IMR-90 (cell line): ENCODE results near the gene TFDP2. TPM values are rescaled to one million over a fixed set of nuclear protein-coding genes. Genes with fewer than 3 reads are reported as not detected.

Experiments
- ATAC-seq: fragments of 200-7000 bp; cut with Tn5 transposase; 2 replicates; pipeline ENCODE4 v1.9.1; 2020; ENCODE audit warnings: low read depth, mild to moderate bottlenecking, moderate library complexity
- BruUV-seq: library from RNA; stranded (reverse); fragments of 400-500 nt; replicated peaks from 2 replicates; lab custom pipeline; 2021; lab: Mats Ljungman, UMichigan
- CTCF ChIA-PET: fragments of 300-600 bp; formaldehyde crosslinking; extraction: SDS; loops from one replicate; lab custom pipeline; 2021; ENCODE audit warnings: antibody characterized with exemption; lab: Yijun Ruan, JAX
- POLR2A ChIA-PET: fragments of 300-600 bp; sonication (Branson Sonifier 250); formaldehyde crosslinking; loops from one replicate; lab custom pipeline; 2022; ENCODE audit warnings: antibody characterized with exemption; ENCODE audit not compliant: unreplicated experiment; lab: Charles Lee
- DNase-seq: peaks from one replicate; pipeline ENCODE4 v3.0.0; 2013
- H2AFZ ChIP-seq: replicated peaks from 2 replicates; pipeline ENCODE3; 2013; ENCODE audit warnings: low read length, mild to moderate bottlenecking; ENCODE audit not compliant: poor library complexity
- H2AK5ac ChIP-seq: 2 replicates; pipeline ENCODE4 v1.6.1; 2013; ENCODE audit warnings: low read depth, low read length, inconsistent platforms
- H2AK9ac ChIP-seq: replicated peaks from 2 replicates; pipeline ENCODE3; 2013; ENCODE audit warnings: mild to moderate bottlenecking, low read depth, low read length, moderate library complexity; ENCODE audit not compliant: poor library complexity
- H2BK120ac ChIP-seq: 2 replicates; pipeline ENCODE4 v1.6.1; 2013; ENCODE audit warnings: low read depth, low read length, inconsistent platforms
- H2BK15ac ChIP-seq: 3 replicates; pipeline ENCODE4 v1.6.1; 2013; ENCODE audit warnings: low read depth, low read length, inconsistent platforms
- H2BK20ac ChIP-seq: 2 replicates; pipeline ENCODE4 v1.6.1; 2013; ENCODE audit warnings: low read depth, mild to moderate bottlenecking, inconsistent platforms, low read length, moderate library complexity
- H2BK5ac ChIP-seq: 2 replicates; pipeline ENCODE4 v1.6.1; 2013; ENCODE audit warnings: mild to moderate bottlenecking, low read depth, low read length, inconsistent platforms; ENCODE audit not compliant: poor library complexity, severe bottlenecking
- H3K14ac ChIP-seq: replicated peaks from 2 replicates; pipeline ENCODE4 v1.6.1; 2013; ENCODE audit warnings: low read depth, low read length, inconsistent platforms
- H3K18ac ChIP-seq: 2 replicates; pipeline ENCODE4 v1.6.1; 2013; ENCODE audit warnings: low read depth, low read length, control low read depth
- H3K23ac ChIP-seq: 2 replicates; pipeline ENCODE4 v1.6.1; 2013; ENCODE audit warnings: low read depth, low read length, inconsistent platforms
- H3K27ac ChIP-seq: 2 replicates; pipeline ENCODE4 v1.5.1; 2013; ENCODE audit warnings: mild to moderate bottlenecking, control low read depth, low read length; ENCODE audit not compliant: insufficient read depth
- H3K27me3 ChIP-seq: 2 replicates; pipeline ENCODE4 v1.6.1; 2013; ENCODE audit warnings: low read length; ENCODE audit not compliant: control insufficient read depth, insufficient read depth
- H3K36me3 ChIP-seq: 2 replicates; pipeline ENCODE4 v1.6.1; 2013; ENCODE audit warnings: low read length, mixed read lengths; ENCODE audit not compliant: control insufficient read depth, insufficient read depth
- H3K4ac ChIP-seq: 2 replicates; pipeline ENCODE4 v1.6.1; 2013; ENCODE audit warnings: low read depth, low read length, inconsistent platforms
- H3K4me1 ChIP-seq: 2 replicates; pipeline ENCODE4 v1.6.1; 2013; ENCODE audit warnings: low read length, mixed read lengths; ENCODE audit not compliant: control insufficient read depth, insufficient read depth
- H3K4me2 ChIP-seq: 2 replicates; pipeline ENCODE4 v1.6.1; 2013; ENCODE audit warnings: low read depth, mild to moderate bottlenecking, control low read depth, low read length, moderate library complexity
- H3K4me3 ChIP-seq: 2 replicates; pipeline ENCODE4 v1.5.1; 2013; ENCODE audit warnings: low read depth, mild to moderate bottlenecking, control low read depth, low read length, moderate library complexity; ENCODE audit not compliant: insufficient read depth
- H3K56ac ChIP-seq: 2 replicates; pipeline ENCODE4 v1.6.1; 2013; ENCODE audit warnings: low read length, inconsistent platforms; ENCODE audit not compliant: insufficient read depth; ENCODE audit errors: extremely low read depth
- H3K79me1 ChIP-seq, 2 experiments: 2 replicates each; pipeline ENCODE4 v1.6.1; 2013; ENCODE audit warnings: low read length in 2 of 2, inconsistent platforms in 1 of 2, low read depth in 1 of 2
- H3K9ac ChIP-seq: 2 replicates; pipeline ENCODE4 v1.6.1; 2013; ENCODE audit warnings: low read depth, low read length, control low read depth
- H3K9me1 ChIP-seq: 2 replicates; pipeline ENCODE4 v1.6.1; 2013; ENCODE audit warnings: low read length, inconsistent platforms; ENCODE audit not compliant: insufficient read depth
- H3K9me3 ChIP-seq: 2 replicates; pipeline ENCODE4 v1.6.1; 2013; ENCODE audit warnings: low read length; ENCODE audit not compliant: control insufficient read depth, insufficient read depth
- H4K20me1 ChIP-seq: 2 replicates; pipeline ENCODE4 v1.6.1; 2013; ENCODE audit warnings: low read length, inconsistent platforms; ENCODE audit not compliant: insufficient read depth
- H4K5ac ChIP-seq: 2 replicates; pipeline ENCODE4 v1.6.1; 2013; ENCODE audit warnings: mild to moderate bottlenecking, low read depth, low read length, control low read depth
- H4K8ac ChIP-seq, 2 experiments: 2 replicates each; pipeline ENCODE4 v1.6.1; 2013; ENCODE audit warnings: low read depth in 2 of 2, low read length in 2 of 2, control low read depth in 1 of 2, inconsistent platforms in 1 of 2
- H4K91ac ChIP-seq: 2 replicates; pipeline ENCODE4 v1.6.1; 2013; ENCODE audit warnings: low read depth, low read length, inconsistent platforms; ENCODE audit not compliant: insufficient read depth
- BHLHE40 ChIP-seq: fragments of 150-350 bp; IDR thresholded peaks from 2 replicates; pipeline ENCODE4 v1.6.1; 2016; ENCODE audit warnings: mild to moderate bottlenecking, low read depth, low read length
- FOS ChIP-seq: fragments of 150-350 bp; IDR thresholded peaks from 2 replicates; pipeline ENCODE4 v1.6.1; 2016; ENCODE audit warnings: low read depth, low read length
- MAFK ChIP-seq: IDR thresholded peaks from 2 replicates; pipeline ENCODE4 v1.6.1; 2012; ENCODE audit warnings: low read depth, low read length, improper control_type of control experiment
- MAZ ChIP-seq: IDR thresholded peaks from 2 replicates; pipeline ENCODE4 v1.6.1; 2012; ENCODE audit warnings: low read depth, mild to moderate bottlenecking, low read length, improper control_type of control experiment, moderate library complexity, borderline replicate concordance
- NFE2L2 ChIP-seq: fragments of 150-350 bp; IDR thresholded peaks from 2 replicates; pipeline ENCODE4 v1.6.1; 2016; ENCODE audit warnings: low read depth, mild to moderate bottlenecking, low read length
- POLR2A ChIP-seq: IDR thresholded peaks from 2 replicates; pipeline ENCODE4 v1.6.1; 2012; ENCODE audit warnings: mild to moderate bottlenecking, low read depth, low read length
- RAD21 ChIP-seq: IDR thresholded peaks from 2 replicates; pipeline ENCODE4 v1.6.1; 2012; ENCODE audit warnings: low read length, improper control_type of control experiment
- RCOR1 ChIP-seq: IDR thresholded peaks from 2 replicates; pipeline ENCODE4 v1.6.1; 2012; ENCODE audit warnings: mild to moderate bottlenecking, low read length, improper control_type of control experiment; ENCODE audit not compliant: insufficient replicate concordance
- RFX5 ChIP-seq: IDR thresholded peaks from 2 replicates; pipeline ENCODE4 v1.8.0; 2012; ENCODE audit warnings: low read depth, mild to moderate bottlenecking, low read length, moderate library complexity
- USF2 ChIP-seq: fragments of 150-350 bp; IDR thresholded peaks from 2 replicates; pipeline ENCODE4 v1.6.1; 2017; ENCODE audit warnings: mild to moderate bottlenecking, antibody characterized with exemption, low read length, low read depth
- WGBS, 2 experiments: methylation state at CpG; one replicate each; pipeline versions ENCODE4 v1.1.5 to v1.1.7; 2013; ENCODE audit warnings: missing lambda C conversion rate in 2 of 2; ENCODE audit not compliant: insufficient read length in 1 of 2; ENCODE audit errors: extremely low coverage in 2 of 2; 5-methylcytosine and 5-hydroxymethylcytosine counted together
- dilution Hi-C: fragments of 300-500 bp; cut with HindIII; formaldehyde crosslinking; loops from one replicate; pipeline ENCODE4 v1.14.3; 2018; ENCODE audit warnings: low sequenced_read_pairs; ENCODE audit not compliant: unreplicated experiment
- in situ Hi-C: fragments of 300-500 bp; cut with MboI; formaldehyde crosslinking; loops from 3 replicates; pipeline ENCODE4 v1.14.3; 2019; ENCODE audit warnings: low sequenced_read_pairs, inconsistent platforms, mixed read lengths
- intact Hi-C: fragments of 100-400 bp; cut with micrococcal nuclease; formaldehyde crosslinking; loops from 2 replicates; pipeline ENCODE4 v1.10.0; 2022
- polyA plus RNA-seq, 3 experiments: library from polyadenylated mRNA; depleted of rRNA; stranded (reverse); fragments of >200 nt; gene quantifications; 2 replicates each; pipeline ENCODE4 v1.2.3, GENCODE V29; 2012; ENCODE audit warnings: low replicate concordance in 1 of 3
- total RNA-seq: library from RNA; depleted of rRNA; stranded (reverse); fragments of >200 nt; gene quantifications from 2 replicates; pipeline ENCODE4 v1.2.3, GENCODE V29; 2012

The TFDP2 gene
- total and polyA plus RNA-seq, 2 of the 4 experiments (the other 2 are of a cell fraction) = 10.7 to 23.7 TPM

DNA sequence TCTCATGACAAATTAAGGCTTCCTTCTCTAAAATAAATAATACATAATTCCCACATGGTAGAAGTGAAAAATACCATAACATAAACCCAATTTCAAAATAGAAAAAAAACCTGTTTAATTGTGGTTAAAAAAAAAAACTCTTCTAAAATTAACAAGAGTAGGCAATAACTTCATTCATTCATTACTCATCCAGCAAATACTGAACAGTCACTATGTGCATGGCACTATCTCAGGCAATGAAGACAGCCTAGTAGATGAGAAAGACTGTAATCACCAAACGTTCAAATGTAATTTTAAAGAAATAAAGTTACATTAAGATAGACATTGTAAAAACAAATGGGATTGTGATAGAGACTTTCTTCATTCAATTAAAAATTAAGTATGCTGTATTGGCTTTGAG is 43.4 kb downstream of the TFDP2 start:
- no peak overlapping the region for H3K23ac ChIP-seq
- no peak overlapping the region for H2BK20ac ChIP-seq
- no peaks in the 10 kb centered on the region for H3K9me1 ChIP-seq
- H3K18ac ChIP-seq = no peak overlapping the region
- no peaks in the 10 kb centered on the region for H3K27me3 ChIP-seq
- H3K56ac ChIP-seq = no peak overlapping the region
- no peak overlapping the region for H3K9ac ChIP-seq
- H2BK15ac ChIP-seq = no peak overlapping the region
- no peak overlapping the region for H2AK9ac ChIP-seq
- no CpG with 5 or more reads among the region's 1 CpG for WGBS, 2 experiments
- H3K27ac ChIP-seq = no peak overlapping the region
- no TSS peak for BruUV-seq
- H2AFZ ChIP-seq = no peak overlapping the region
- dilution Hi-C loops (no loop called here), in situ Hi-C loops (no loop called here), intact Hi-C loops (no loop called here)
- DNase-seq = no peak
- H3K4ac ChIP-seq = no peak overlapping the region
- no peak overlapping the region for H4K91ac ChIP-seq
- no peak overlapping the region for H2BK120ac ChIP-seq
- H3K4me3 ChIP-seq = no peak overlapping the region
- no peaks in the 10 kb centered on the region for H3K36me3 ChIP-seq
- H3K79me1 ChIP-seq = peaks cover 0 to 3% of the 10 kb centered on the region in 2 experiments; a peak in 1 of 4 replicates
- no peak overlapping the region for H4K8ac ChIP-seq
- H4K20me1 ChIP-seq = no peaks in the 10 kb centered on the region
- no peak overlapping the region for H2BK5ac ChIP-seq
- CTCF ChIA-PET = no interaction called here
- H4K5ac ChIP-seq = no peak overlapping the region
- ATAC-seq = no peak
- H3K14ac ChIP-seq = no peak overlapping the region
- TF ChIP-seq RFX5 (no peak), NFE2L2 (no peak), USF2 (no peak), MAFK (no peak), POLR2A (no peak), BHLHE40 (no peak), RAD21 (no peak), RCOR1 (no peak), MAZ (no peak), FOS (no peak)
- no peaks in the 10 kb centered on the region for H3K4me1 ChIP-seq
- POLR2A ChIA-PET = no interaction called here
- H2AK5ac ChIP-seq = no peak overlapping the region
- H3K4me2 ChIP-seq = no peak overlapping the region
- H3K9me3 ChIP-seq = no peaks in the 10 kb centered on the region
